GM19240 (cell line): ENCODE results near the gene BMP4.

ENCODE experiments used
- DNase-seq: peaks from one replicate; pipeline ENCODE4 v3.0.0; 2011; ENCODE audit warnings: low spot score; ENCODE audit not compliant: insufficient read length

The BMP4 gene

DNA sequence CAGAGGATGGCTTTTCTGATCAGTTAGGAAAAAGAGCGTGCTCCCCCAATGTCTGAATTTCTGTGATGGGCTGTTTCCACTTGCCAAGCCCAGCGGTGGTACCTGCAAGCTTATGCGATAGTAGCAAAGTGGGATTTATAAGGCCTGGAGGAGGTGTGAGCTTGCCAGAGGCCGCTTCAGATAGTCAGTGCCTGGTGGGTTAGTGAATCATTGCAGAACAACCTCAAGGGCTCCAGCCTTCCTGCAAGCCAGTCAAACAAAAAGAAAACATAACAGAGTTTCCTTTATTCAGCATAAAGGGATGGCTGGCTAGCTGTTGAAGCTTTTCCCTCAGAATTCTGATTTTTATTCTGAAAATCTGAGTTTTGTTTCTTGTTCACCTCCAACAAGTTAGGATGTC lies 7.6 kb upstream of the BMP4 start:
- DNase-seq: no peak

DNA sequence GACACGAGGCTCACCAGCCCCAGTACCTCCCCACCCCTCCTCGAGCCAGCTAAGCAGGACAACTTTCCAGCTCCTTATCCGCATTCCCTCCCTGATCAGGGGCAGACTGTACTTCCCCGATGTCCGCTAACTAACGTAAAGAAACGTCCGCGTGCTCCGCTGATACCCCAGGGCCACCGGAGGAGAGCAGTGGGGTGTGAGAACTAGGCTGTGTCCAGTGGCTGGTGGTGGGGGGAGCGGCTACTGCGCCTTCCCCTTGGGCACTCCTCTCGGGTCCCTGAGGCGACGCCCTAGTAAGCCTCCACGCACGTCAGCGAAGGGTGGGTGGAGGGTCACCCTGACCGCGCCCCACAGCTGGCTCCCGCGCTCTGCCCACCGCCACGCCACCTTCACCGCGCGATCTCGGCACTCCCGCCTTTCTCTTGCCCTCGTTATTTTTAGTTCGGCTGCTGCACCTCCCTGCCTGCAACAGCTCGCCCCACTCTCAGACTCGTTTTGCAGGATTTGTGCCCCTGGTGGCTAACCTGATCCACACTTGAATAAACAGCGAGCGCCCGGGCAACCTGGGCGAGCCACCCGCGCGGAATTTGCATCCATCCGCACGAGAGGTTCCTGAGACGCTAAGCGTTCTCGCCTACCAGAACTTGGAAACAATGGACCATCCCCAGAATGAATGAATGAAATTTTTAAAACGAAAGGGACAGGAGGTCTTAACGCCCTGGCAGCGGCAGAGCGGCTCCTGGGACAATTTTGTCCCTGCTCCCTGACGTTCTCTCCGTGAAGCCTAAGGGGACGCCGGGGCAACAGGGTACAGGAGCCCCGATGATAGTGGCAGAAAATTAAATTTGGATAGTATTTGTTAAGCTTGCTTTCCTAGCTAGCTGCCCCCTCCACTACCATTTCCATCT lies 6.9 kb upstream of the BMP4 start:
- DNase-seq: no peak

GRCh38 chr14:53962953-53963319 lies 6.3 kb upstream of the BMP4 start:
- DNase-seq: no peak

DNA sequence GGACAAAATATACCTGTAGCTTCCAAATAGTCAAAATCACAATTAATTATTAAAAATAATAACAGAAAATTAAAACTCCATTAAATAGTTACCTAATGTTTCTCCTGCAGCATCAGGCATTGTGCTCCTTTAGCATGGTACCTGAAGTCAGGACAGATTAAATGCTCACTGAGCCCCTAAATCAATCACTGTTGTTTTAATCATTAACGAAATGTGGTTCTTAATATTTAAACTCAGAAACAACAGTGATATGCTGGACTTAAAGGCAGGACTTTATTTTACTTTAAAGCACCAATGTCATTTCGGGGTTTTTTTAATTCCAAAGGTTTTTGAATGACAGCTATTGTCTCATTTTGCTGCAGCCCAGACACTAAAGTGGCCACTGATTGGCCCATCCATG lies 2.0 kb upstream of the BMP4 start:
- DNase-seq: no peak

GRCh38 chr14:53957739-53958138 lies 1.1 kb upstream of the BMP4 start:
- DNase-seq: no peak

DNA sequence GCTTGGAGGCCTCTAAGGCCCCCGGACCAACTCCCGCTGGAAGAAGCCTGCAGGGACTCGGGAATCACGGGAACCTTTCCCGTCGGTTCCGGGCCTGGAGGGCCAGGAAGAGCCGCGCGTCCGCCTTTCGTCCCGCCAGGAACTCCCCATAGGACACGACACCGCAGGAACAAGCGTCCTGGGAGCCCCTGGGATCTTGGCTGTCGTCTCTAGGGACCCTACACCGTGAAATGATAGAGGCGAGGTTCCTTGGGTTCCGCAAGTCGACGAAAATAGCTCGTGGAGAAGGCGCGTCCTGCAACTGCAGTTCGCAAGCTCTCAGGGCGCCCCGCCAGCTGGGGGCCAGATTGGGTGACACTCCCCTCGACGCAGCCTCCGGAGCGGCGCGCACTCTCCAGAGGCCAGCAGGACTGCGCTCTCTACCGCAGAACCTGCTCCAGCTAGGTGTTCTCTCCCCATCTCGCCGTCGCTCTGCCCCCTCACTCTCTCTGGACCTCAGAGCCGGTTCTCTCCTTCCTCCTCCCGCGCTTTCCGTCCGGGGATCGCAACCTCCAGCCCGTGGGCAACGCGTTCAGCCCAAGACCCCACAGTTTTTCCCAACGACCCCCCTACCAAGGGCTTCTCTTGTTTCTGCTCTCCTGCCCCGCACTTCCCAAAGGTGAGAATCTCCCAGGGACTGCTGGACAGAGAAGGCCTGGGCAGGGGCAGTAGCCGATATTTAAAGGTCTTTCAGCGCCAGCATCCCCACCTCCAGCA lies 776 bp downstream of the BMP4 start:
- no peak for DNase-seq

DNA sequence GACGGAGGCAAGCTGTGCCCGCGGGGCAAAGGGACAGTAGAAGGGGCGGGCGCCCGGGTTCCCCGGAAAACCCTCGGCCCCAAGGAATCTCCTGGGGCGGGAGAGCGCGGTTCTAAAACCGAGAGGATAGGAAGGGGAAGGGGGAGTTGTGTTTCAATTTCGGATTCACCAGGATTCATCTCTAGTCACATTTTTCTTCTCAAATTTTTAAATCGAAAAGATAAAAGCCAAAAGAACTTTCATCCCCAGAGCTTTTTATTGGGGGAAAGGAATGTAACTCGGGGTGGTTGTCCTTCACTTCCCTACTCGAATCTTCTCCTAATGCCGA lies 1.4 kb downstream of the BMP4 start:
- DNase-seq: no peak

GRCh38 chr14:53954551-53955228 lies 1.9 kb downstream of the BMP4 start:
- no peak for DNase-seq

GRCh38 chr14:53953828-53954550 lies 2.6 kb downstream of the BMP4 start:
- no peak for DNase-seq

DNA sequence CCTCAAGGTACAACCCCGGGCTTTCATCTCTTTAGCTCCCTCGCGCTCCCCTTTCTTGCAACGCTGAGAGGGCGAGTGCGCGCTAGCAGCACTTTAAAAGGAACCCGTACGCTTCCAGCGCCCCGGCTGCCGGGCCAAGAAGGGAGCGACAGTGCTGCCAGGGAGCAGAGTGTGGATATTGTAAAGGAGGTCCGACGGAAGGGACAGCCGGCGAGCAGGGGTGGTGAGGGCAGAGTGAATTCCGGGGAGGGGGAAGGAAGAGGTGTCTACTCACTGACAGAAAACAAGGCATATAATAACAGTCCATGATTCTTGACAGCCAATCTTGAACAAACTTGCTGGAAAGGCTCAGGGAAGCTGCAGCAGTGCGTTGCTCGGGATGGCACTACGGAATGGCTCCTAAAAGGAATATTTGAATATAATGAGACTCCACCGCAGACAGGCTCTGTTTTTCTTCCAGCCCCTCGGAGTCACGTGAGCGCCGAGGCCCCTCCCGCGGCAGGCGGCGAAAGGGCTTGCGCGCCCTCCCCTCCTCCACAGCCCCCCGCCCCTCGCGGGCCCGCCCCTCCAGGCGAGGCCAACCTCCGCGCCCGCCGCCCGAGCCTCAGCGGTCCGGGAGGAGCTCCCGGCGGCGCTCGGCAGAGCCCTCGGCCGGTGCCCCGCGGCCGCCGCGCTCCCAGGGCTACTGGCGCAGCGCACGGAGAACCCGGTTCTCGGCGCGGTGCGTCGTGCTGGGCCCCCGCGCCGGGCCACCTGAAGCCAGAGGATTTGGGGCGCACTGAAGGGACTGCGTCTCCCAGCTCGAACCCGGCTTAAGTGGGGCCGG lies 3.4 kb downstream of the BMP4 start:
- DNase-seq: no peak

DNA sequence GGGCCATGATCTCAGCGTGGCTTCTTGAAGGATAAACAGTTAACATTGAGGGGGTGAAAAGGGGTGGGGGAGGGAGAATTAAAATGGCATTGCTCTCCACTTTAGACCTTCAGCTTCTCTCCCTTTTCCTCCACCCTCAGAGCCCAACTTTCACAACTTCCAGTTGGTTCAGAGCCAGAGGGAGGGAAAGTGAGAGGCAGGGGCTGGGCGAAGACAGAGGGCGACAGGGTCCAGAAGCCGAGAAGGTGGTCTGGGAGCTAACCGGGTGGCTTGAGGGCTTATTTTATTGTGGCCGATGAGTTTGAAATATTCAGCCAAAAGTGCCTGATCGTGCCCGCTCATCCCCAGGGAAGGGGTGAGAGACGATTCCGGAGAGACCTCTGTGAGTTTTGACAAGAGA lies 4.1 kb downstream of the BMP4 start:
- DNase-seq: no peak

DNA sequence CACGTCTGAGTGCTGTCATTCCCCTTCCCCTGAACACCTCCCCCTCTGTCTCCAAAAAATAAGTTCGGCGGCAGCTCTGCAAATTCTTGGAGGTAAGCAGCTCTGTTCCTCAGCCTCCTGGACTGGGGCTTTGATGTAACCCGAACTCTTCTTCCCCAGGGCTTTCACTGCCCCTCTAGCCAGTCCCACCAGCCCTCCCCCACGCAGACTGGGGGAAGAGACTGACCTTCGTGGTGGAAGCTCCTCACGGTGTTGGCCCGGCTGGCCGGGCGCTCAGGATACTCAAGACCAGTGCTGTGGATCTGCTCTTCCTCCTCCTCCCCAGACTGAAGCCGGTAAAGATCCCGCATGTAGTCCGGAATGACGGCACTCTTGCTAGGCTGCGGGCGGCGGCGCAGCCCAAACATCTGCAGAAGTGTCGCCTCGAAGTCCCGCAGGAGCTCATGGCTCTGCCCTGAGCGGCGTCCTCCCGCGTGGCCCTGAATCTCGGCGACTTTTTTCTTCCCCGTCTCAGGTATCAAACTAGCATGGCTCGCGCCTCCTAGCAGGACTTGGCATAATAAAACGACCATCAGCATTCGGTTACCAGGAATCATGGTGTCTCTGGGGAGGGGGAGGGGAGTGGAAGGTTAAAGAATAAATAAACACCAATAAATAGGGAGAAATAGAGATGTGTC lies 4.9 kb downstream of the BMP4 start:
- DNase-seq: no peak

DNA sequence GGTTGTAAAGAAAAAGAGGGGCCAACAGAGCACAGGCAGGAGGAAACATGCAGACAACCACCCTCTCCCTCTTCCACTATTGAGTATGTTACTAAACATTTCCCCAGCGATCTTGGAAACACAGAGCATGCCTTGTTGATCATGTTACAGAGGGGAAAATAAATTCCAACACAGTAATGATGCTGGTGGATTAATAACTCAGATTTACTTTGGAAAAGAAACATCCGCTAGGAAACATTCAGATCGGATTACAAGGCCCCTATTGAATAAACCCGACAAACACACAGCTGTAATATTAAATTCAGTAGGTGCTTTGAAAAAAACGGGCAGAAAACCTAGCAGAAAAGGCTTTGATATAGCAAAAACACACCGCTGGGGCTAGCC lies 5.4 kb downstream of the BMP4 start:
- DNase-seq: no peak

DNA sequence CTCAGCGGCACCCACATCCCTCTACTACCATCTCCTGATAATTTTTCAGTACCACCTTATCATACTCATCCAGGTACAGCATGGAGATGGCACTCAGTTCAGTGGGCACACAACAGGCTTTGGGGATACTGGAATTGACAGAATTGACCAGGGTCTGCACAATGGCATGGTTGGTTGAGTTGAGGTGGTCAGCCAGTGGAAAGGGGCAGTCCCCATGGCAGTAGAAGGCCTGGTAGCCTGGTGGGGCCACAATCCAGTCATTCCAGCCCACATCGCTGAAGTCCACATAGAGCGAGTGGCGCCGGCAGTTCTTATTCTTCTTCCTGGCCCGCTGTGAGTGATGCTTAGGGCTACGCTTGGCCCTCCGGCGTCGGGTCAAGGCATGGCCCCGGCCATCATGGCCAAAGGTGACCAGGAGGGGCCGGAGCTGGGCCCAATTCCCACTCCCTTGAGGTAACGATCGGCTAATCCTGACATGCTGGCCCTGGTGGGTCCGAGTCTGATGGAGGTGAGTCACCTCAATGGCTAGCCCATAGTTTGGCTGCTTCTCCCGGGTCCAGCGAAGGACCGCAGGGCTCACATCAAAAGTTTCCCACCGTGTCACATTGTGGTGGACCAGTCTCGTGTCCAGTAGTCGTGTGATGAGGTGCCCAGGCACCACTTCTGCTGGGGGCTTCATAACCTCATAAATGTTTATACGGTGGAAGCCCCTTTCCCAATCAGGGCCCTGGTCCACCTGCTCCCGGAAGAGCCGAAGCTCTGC lies 6.4 kb downstream of the BMP4 start:
- DNase-seq: no peak

- no peak for DNase-seq
Measured at GRCh38 chr14:53949201-53949600, 7.4 kb downstream of the BMP4 start.

GRCh38 chr14:53948205-53948884 lies 8.3 kb downstream of the BMP4 start:
- DNase-seq: no peak

GRCh38 chr14:53947452-53948204 lies 9.0 kb downstream of the BMP4 start:
- DNase-seq: no peak

GRCh38 chr14:53947094-53947445 lies 9.6 kb downstream of the BMP4 start:
- DNase-seq: no peak
